PFSK-1 (cell line): ENCODE data around the gene NUDCD3.

Experiments
- FOXP2 ChIP-seq: optimal IDR thresholded peaks from 2 replicates; pipeline ENCODE3; 2011; ENCODE audit warnings: borderline replicate concordance, control low read depth, inconsistent platforms; ENCODE audit not compliant: insufficient read depth; ENCODE audit errors: extremely low read length, extremely low read depth
- POLR2AphosphoS5 ChIP-seq: IDR thresholded peaks from 2 replicates; pipeline ENCODE4 v1.6.1; 2012; ENCODE audit warnings: low read depth, mild to moderate bottlenecking, control low read depth, low read length, moderate library complexity
- REST ChIP-seq, 2 experiments: IDR thresholded peaks; 2 replicates each; pipeline versions ENCODE4 v1.6.1 to v1.8.0; 2011 to 2012; ENCODE audit warnings: low read depth in 2 of 2, low read length in 2 of 2, control low read depth in 1 of 2, inconsistent platforms in 1 of 2, mild to moderate bottlenecking in 1 of 2, moderate library complexity in 1 of 2; ENCODE audit not compliant: insufficient read depth in 1 of 2
- SIN3A ChIP-seq: IDR thresholded peaks from 2 replicates; pipeline ENCODE4 v1.6.1; 2012; ENCODE audit warnings: mild to moderate bottlenecking, low read length, moderate library complexity, borderline replicate concordance; ENCODE audit not compliant: insufficient read depth
- TAF1 ChIP-seq: IDR thresholded peaks from 2 replicates; pipeline ENCODE4 v1.6.1; 2012; ENCODE audit warnings: low read length, control low read depth, borderline replicate concordance; ENCODE audit not compliant: insufficient read depth

Gene NUDCD3

GRCh38 chr7:44533301-44534055 lies 43.0 kb upstream of the NUDCD3 start:
- no peak for TF ChIP-seq FOXP2
- TF ChIP-seq TAF1, result no peak
- no peak for TF ChIP-seq REST (IDR thresholded peaks at IDR 0.05; ENCODE audit: insufficient read depth in 1 of 2, low read depth in 2 of 2, low read length in 2 of 2)
- TF ChIP-seq POLR2AphosphoS5, result no peak
- no peak for TF ChIP-seq SIN3A

GRCh38 chr7:44531421-44532380 lies 41.2 kb upstream of the NUDCD3 start:
- TF ChIP-seq FOXP2 (no peak), SIN3A (no peak), POLR2AphosphoS5 (no peak), REST (IDR thresholded peaks at IDR 0.05; ENCODE audit: insufficient read depth in 1 of 2, low read depth in 2 of 2, low read length in 2 of 2) (no peak), TAF1 (no peak)

- TF ChIP-seq FOXP2 (no peak), TAF1 (no peak), SIN3A (no peak), REST (IDR thresholded peaks at IDR 0.05; ENCODE audit: insufficient read depth in 1 of 2, low read depth in 2 of 2, low read length in 2 of 2) (no peak), POLR2AphosphoS5 (no peak)
Observed at GRCh38 chr7:44530990-44531389, 40.5 kb upstream of the NUDCD3 start.

- no peak for TF ChIP-seq POLR2AphosphoS5
- TF ChIP-seq TAF1, result no peak
- TF ChIP-seq REST (IDR thresholded peaks at IDR 0.05; ENCODE audit: insufficient read depth in 1 of 2, low read depth in 2 of 2, low read length in 2 of 2), result no peak
- TF ChIP-seq FOXP2, result no peak
- no peak for TF ChIP-seq SIN3A
Observed at GRCh38 chr7:44524811-44525388, 34.4 kb upstream of the NUDCD3 start.
